HCT116 (cell line): ENCODE data around the gene PLA2G5. TPM values are rescaled to one million over a fixed set of nuclear protein-coding genes. Genes with fewer than 3 reads are reported as not detected.

Source experiments
- ATAC-seq: fragments of 200-7000 bp; cut with Tn5 transposase; 2 replicates; pipeline ENCODE4 v1.9.1; 2020; ENCODE audit warnings: mild to moderate bottlenecking, moderate library complexity
- BruUV-seq: library from RNA; stranded (reverse); fragments of 400-500 nt; replicated peaks from 2 replicates; lab custom pipeline; 2021; lab: Mats Ljungman, UMichigan
- CTCF ChIA-PET: fragments of 300-600 bp; sonication (Branson Sonifier 250); formaldehyde crosslinking; loops from one replicate; lab custom pipeline; 2021; ENCODE audit warnings: antibody characterized with exemption; lab: Charles Lee
- POLR2A ChIA-PET: fragments of 300-600, 350-600 bp; sonication (Branson Sonifier 250); formaldehyde crosslinking; loops from one replicate; lab custom pipeline; 2021; ENCODE audit warnings: antibody characterized with exemption; lab: Charles Lee
- RAD21 ChIA-PET, 2 experiments: fragments of 300-600 bp; sonication (Branson Sonifier 250); formaldehyde crosslinking; loops; one replicate each; lab custom pipeline; 2023; ENCODE audit warnings: low total read pairs in 2 of 2; ENCODE audit not compliant: uncharacterized antibody in 2 of 2, unreplicated experiment in 2 of 2, low non-redundant PET in 1 of 2; lab: Charles Lee
- DNase-seq: peaks from one replicate; pipeline ENCODE4 v3.0.0-alpha.2; 2010; ENCODE audit warnings: low read depth, low spot score
- H2AFZ ChIP-seq: fragments of 200-600 bp; shearing (Covaris generic), sonication (generic); 2 replicates; pipeline ENCODE4 v1.6.1; 2017; ENCODE audit warnings: low read depth, mixed run types, mixed read lengths, antibody characterized with exemption, low read length; ENCODE audit not compliant: poor library complexity, severe bottlenecking
- H3K27ac ChIP-seq: 2 replicates; pipeline ENCODE4 v1.5.1; 2012; ENCODE audit warnings: low read depth, low read length
- H3K27me3 ChIP-seq: fragments of 200-600 bp; sonication (generic); 2 replicates; pipeline ENCODE4 v1.6.1; 2016; ENCODE audit warnings: mixed run types, low read length, mixed read lengths; ENCODE audit not compliant: insufficient read depth
- H3K36me3 ChIP-seq, 2 experiments: fragments of 200-500 bp in 1 of 2; fragments of 200-600 bp in 1 of 2; sonication (Bioruptor generic) in 1 of 2; sonication (generic) in 1 of 2; 2 replicates each; pipeline versions ENCODE4 v1.5.1 to v1.6.1; 2014 to 2016; ENCODE audit warnings: low read length in 2 of 2, inconsistent platforms in 1 of 2, mixed read lengths in 1 of 2, mixed run types in 1 of 2; ENCODE audit not compliant: insufficient read depth in 2 of 2, control insufficient read depth in 1 of 2
- H3K4me1 ChIP-seq, 2 experiments: fragments of 200-600 bp in 1 of 2; sonication (generic) in 1 of 2; 2 replicates each; pipeline versions ENCODE4 v1.5.1 to v1.6.1; 2012 to 2017; ENCODE audit warnings: low read length in 2 of 2, inconsistent platforms in 1 of 2, mild to moderate bottlenecking in 1 of 2, mixed read lengths in 1 of 2, mixed run types in 1 of 2, moderate library complexity in 1 of 2; ENCODE audit not compliant: insufficient read depth in 2 of 2, control insufficient read depth in 1 of 2
- H3K4me2 ChIP-seq: fragments of 200-600 bp; sonication (generic); 2 replicates; pipeline ENCODE4 v1.6.1; 2017; ENCODE audit warnings: mixed run types, low read length, mixed read lengths
- H3K4me3 ChIP-seq, 2 experiments: fragments of 200-600 bp in 1 of 2; sonication (generic) in 1 of 2; replicated peaks in 1 of 2; 2 replicates each; pipeline ENCODE4 v1.5.1; 2011 to 2016; ENCODE audit warnings: low read length in 2 of 2, control low read depth in 1 of 2, low read depth in 1 of 2, mild to moderate bottlenecking in 1 of 2, mixed read lengths in 1 of 2, mixed run types in 1 of 2
- H3K79me2 ChIP-seq: fragments of 200-600 bp; sonication (generic); 2 replicates; pipeline ENCODE4 v1.6.1; 2017; ENCODE audit warnings: mild to moderate bottlenecking, mixed run types, low read length, moderate library complexity, mixed read lengths; ENCODE audit not compliant: insufficient read depth
- H3K9ac ChIP-seq: fragments of 200-600 bp; sonication (generic); 2 replicates; pipeline ENCODE4 v1.6.1; 2016; ENCODE audit warnings: low read length, mixed read lengths
- H3K9me2 ChIP-seq: fragments of 200-600 bp; sonication (generic), shearing (Covaris generic); 2 replicates; pipeline ENCODE4 v1.6.1; 2017; ENCODE audit warnings: mixed run types, mild to moderate bottlenecking, moderate library complexity; ENCODE audit not compliant: insufficient read depth
- H3K9me3 ChIP-seq, 2 experiments: fragments of 200-500 bp in 1 of 2; fragments of 200-600 bp in 1 of 2; sonication (Bioruptor generic) in 1 of 2; sonication (generic) in 1 of 2; 2 replicates each; pipeline ENCODE4 v1.6.1; 2014 to 2017; ENCODE audit warnings: low read length in 2 of 2, mixed read lengths in 2 of 2, inconsistent platforms in 1 of 2, low read depth in 1 of 2, mild to moderate bottlenecking in 1 of 2, mixed run types in 1 of 2, moderate library complexity in 1 of 2; ENCODE audit not compliant: control insufficient read depth in 1 of 2, insufficient read depth in 1 of 2
- H4K20me1 ChIP-seq: fragments of 200-600 bp; sonication (generic), shearing (Covaris generic); 2 replicates; pipeline ENCODE4 v1.6.1; 2017; ENCODE audit warnings: mixed run types, mild to moderate bottlenecking, moderate library complexity; ENCODE audit not compliant: insufficient read depth
- CBX3 ChIP-seq: IDR thresholded peaks from 2 replicates; pipeline ENCODE4 v1.6.1; 2012; ENCODE audit warnings: low read depth
- CEBPB ChIP-seq: IDR thresholded peaks from 2 replicates; pipeline ENCODE4 v1.6.1; 2012; ENCODE audit warnings: low read depth
- EGR1 ChIP-seq: IDR thresholded peaks from 2 replicates; pipeline ENCODE4 v1.6.1; 2012; ENCODE audit warnings: low read depth
- ELF1 ChIP-seq: IDR thresholded peaks from 2 replicates; pipeline ENCODE4 v1.6.1; 2012; ENCODE audit warnings: low read depth, borderline replicate concordance
- EZH2 ChIP-seq: fragments of 200-600 bp; sonication (generic); IDR thresholded peaks from 2 replicates; pipeline ENCODE4 v1.6.1; 2017; ENCODE audit warnings: antibody characterized with exemption, mixed run types
- EZH2phosphoT487 ChIP-seq: fragments of 200-600 bp; IDR thresholded peaks from 2 replicates; pipeline ENCODE4 v1.6.1; 2018; ENCODE audit warnings: antibody characterized with exemption, borderline replicate concordance
- FOSL1 ChIP-seq: IDR thresholded peaks from 2 replicates; pipeline ENCODE4 v1.6.1; 2012; ENCODE audit warnings: low read depth
- JUND ChIP-seq: IDR thresholded peaks from 2 replicates; pipeline ENCODE4 v1.6.1; 2012
- POLR2A ChIP-seq: IDR thresholded peaks from 2 replicates; pipeline ENCODE4 v1.7.0; 2011; ENCODE audit warnings: borderline replicate concordance; ENCODE audit not compliant: insufficient read depth, insufficient read length; ENCODE audit errors: extremely low read depth
- POLR2AphosphoS5 ChIP-seq: IDR thresholded peaks from 2 replicates; pipeline ENCODE4 v1.6.1; 2011; ENCODE audit warnings: mild to moderate bottlenecking, low read depth, low read length, moderate library complexity
- RAD21 ChIP-seq: IDR thresholded peaks from 2 replicates; pipeline ENCODE4 v1.6.1; 2012; ENCODE audit warnings: low read depth, mild to moderate bottlenecking
- SIN3A ChIP-seq: IDR thresholded peaks from 2 replicates; pipeline ENCODE4 v1.6.1; 2012; ENCODE audit warnings: low read depth
- SP1 ChIP-seq: IDR thresholded peaks from 2 replicates; pipeline ENCODE4 v1.6.1; 2012; ENCODE audit warnings: low read depth
- TCF7L2 ChIP-seq: IDR thresholded peaks from 2 replicates; pipeline ENCODE4 v1.7.0; 2011; ENCODE audit warnings: borderline replicate concordance, inconsistent platforms; ENCODE audit not compliant: insufficient read depth, insufficient read length; ENCODE audit errors: extremely low read depth
- YY1 ChIP-seq: IDR thresholded peaks from 2 replicates; pipeline ENCODE4 v1.6.1; 2011; ENCODE audit warnings: low read length, low read depth, moderate library complexity, mild to moderate bottlenecking; ENCODE audit not compliant: insufficient replicate concordance; ENCODE audit errors: extremely low read depth
- ZNF274 ChIP-seq: fragments of 200-500 bp; sonication (Bioruptor generic); IDR thresholded peaks from 2 replicates; pipeline ENCODE4 v1.6.1; 2014; ENCODE audit warnings: mild to moderate bottlenecking, low read depth, low read length, inconsistent platforms
- intact Hi-C: fragments of 100-400 bp; cut with micrococcal nuclease; formaldehyde crosslinking; loops from 2 replicates; pipeline ENCODE4 v1.10.0; 2022
- total RNA-seq: library from RNA; stranded (reverse); gene quantifications from one replicate; pipeline ENCODE4 v1.2.1, GENCODE V29; 2021; ENCODE audit not compliant: unreplicated experiment
- TF ChIP-seq, protein P1 (sequence below): IDR thresholded peaks from 2 replicates; pipeline ENCODE4 v1.6.1; 2012
- TF ChIP-seq, protein P2 (sequence below): IDR thresholded peaks from 2 replicates; pipeline ENCODE4 v1.6.1; 2012
- TF ChIP-seq, protein P3 (sequence below), 3 experiments: fragments of 200-600 bp in 1 of 3; sonication (generic) in 1 of 3; IDR thresholded peaks in 2 of 3; conservative IDR thresholded peaks in 1 of 3; 2 replicates each; pipeline ENCODE4 v1.5.1; 2012 to 2017; ENCODE audit warnings: low read depth in 2 of 3, low read length in 2 of 3, antibody characterized with exemption in 1 of 3, borderline replicate concordance in 1 of 3, control low read depth in 1 of 3, mild to moderate bottlenecking in 1 of 3, mixed read lengths in 1 of 3, mixed run types in 1 of 3, moderate library complexity in 1 of 3; ENCODE audit not compliant: insufficient read depth in 1 of 3
- TF ChIP-seq, protein P4 (sequence below): IDR thresholded peaks from 2 replicates; pipeline ENCODE4 v1.6.1; 2011; ENCODE audit warnings: mild to moderate bottlenecking, low read length, moderate library complexity; ENCODE audit not compliant: insufficient replicate concordance; ENCODE audit errors: extremely low read depth

Gene PLA2G5
- total RNA-seq, 1 experiment from 2014 or later, result not detected

DNA sequence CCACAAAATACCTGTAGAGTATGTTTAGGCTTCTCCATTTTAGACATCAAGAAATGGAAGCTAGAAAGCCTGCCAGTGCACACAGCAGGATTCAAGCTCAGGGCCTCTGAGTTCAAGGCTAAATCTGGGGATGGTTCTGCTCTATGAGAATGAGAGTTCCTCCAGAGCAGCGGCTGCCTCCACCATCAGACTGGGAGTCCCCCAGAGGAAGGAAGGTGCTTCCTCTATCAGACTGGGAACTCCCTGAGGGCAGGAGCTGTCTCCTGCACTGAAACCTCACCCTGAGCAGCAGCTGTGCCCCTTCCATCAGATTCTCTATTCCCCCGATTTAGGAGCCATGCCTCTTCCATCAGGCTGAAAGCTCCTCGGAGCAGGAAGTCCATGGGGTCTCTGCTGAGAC, 20.1 kb downstream of the PLA2G5 start:
- ChIA-PET RAD21 (no interaction called here), CTCF (no interaction called here), POLR2A (no interaction called here)
- TF ChIP-seq FOSL1 (no peak), CBX3 (no peak), EGR1 (no peak), EZH2phosphoT487 (no peak), CEBPB (no peak), ZNF274 (no peak), EZH2 (no peak), ELF1 (no peak), RAD21 (no peak), TCF7L2 (no peak), SIN3A (no peak), SP1 (no peak), POLR2AphosphoS5 (no peak), YY1 (no peak), POLR2A (no peak), JUND (no peak)
- TF ChIP-seq, protein P1, sequence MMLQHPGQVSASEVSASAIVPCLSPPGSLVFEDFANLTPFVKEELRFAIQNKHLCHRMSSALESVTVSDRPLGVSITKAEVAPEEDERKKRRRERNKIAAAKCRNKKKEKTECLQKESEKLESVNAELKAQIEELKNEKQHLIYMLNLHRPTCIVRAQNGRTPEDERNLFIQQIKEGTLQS, result no peak
- TF ChIP-seq, protein P2, sequence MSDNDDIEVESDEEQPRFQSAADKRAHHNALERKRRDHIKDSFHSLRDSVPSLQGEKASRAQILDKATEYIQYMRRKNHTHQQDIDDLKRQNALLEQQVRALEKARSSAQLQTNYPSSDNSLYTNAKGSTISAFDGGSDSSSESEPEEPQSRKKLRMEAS, result no peak
- TF ChIP-seq, protein P3, sequence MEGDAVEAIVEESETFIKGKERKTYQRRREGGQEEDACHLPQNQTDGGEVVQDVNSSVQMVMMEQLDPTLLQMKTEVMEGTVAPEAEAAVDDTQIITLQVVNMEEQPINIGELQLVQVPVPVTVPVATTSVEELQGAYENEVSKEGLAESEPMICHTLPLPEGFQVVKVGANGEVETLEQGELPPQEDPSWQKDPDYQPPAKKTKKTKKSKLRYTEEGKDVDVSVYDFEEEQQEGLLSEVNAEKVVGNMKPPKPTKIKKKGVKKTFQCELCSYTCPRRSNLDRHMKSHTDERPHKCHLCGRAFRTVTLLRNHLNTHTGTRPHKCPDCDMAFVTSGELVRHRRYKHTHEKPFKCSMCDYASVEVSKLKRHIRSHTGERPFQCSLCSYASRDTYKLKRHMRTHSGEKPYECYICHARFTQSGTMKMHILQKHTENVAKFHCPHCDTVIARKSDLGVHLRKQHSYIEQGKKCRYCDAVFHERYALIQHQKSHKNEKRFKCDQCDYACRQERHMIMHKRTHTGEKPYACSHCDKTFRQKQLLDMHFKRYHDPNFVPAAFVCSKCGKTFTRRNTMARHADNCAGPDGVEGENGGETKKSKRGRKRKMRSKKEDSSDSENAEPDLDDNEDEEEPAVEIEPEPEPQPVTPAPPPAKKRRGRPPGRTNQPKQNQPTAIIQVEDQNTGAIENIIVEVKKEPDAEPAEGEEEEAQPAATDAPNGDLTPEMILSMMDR (IDR thresholded peaks at IDR 0.05 in 2 of 3, conservative IDR thresholded peaks at IDR 0.05 in 1 of 3; ENCODE audit: borderline replicate concordance in 1 of 3, insufficient read depth in 1 of 3, low read depth in 2 of 3, low read length in 2 of 3), result no peak
- TF ChIP-seq, protein P4, sequence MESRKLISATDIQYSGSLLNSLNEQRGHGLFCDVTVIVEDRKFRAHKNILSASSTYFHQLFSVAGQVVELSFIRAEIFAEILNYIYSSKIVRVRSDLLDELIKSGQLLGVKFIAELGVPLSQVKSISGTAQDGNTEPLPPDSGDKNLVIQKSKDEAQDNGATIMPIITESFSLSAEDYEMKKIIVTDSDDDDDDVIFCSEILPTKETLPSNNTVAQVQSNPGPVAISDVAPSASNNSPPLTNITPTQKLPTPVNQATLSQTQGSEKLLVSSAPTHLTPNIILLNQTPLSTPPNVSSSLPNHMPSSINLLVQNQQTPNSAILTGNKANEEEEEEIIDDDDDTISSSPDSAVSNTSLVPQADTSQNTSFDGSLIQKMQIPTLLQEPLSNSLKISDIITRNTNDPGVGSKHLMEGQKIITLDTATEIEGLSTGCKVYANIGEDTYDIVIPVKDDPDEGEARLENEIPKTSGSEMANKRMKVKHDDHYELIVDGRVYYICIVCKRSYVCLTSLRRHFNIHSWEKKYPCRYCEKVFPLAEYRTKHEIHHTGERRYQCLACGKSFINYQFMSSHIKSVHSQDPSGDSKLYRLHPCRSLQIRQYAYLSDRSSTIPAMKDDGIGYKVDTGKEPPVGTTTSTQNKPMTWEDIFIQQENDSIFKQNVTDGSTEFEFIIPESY, result no peak
- DNase-seq, result no peak
- Histone ChIP-seq H3K9ac (no peak overlapping the region), H4K20me1 (no peaks in the 10 kb centered on the region), H2AFZ (no peak overlapping the region), H3K9me2 (no peaks in the 10 kb centered on the region), H3K4me1 (no peaks in the 10 kb centered on the region), H3K79me2 (no peaks in the 10 kb centered on the region), H3K27me3 (peaks cover 10% of the 10 kb centered on the region; the same call in 1 of the 2 replicates), H3K27ac (no peak overlapping the region), H3K9me3 (no peaks in the 10 kb centered on the region), H3K4me2 (no peak overlapping the region), H3K4me3 (no peak overlapping the region), H3K36me3 (no peaks in the 10 kb centered on the region)
- intact Hi-C loops, result no loop called here
- no peak for ATAC-seq
- BruUV-seq, result no TSS peak
